ENCODE measurements around the gene SHISA4.
"Not testable (repeated sequence)": the region's sequence is repeated elsewhere in the genome, so short reads cannot be mapped to it uniquely, and the experiment has no call there.

DNA sequence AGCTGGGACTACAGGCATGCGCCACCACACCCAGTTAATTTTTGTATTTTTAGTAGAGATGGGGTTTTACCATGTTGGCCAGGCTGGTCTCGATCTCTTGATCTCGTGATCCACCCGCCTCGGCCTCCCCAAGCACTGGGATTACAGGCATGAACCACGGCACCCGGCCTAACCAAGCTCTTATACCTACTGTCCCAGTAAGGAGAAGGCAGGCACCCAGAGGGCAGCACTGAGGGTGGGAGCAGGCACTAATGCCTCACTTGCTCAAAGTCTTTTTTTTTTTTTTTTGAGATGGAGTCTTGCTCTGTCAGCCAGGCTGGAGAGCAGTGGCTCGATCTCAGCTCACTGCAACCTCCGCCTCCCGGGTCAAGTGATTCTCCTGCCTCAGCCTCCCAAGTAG, 51.6 kb downstream of the SHISA4 start:
- TF ChIP-seq EZH2 (IDR thresholded peaks at IDR 0.05; ENCODE audit: borderline replicate concordance, low read depth, low read length, severe bottlenecking); JUN (IDR thresholded peaks at IDR 0.05; ENCODE audit: borderline replicate concordance, insufficient read depth, insufficient read length, low read depth); MYC (IDR thresholded peaks at IDR 0.05; ENCODE audit: low read depth, low read length); POLR2A (IDR thresholded peaks at IDR 0.05; ENCODE audit: low read depth, low read length): not testable (repeated sequence)
- TF ChIP-seq, protein P1, sequence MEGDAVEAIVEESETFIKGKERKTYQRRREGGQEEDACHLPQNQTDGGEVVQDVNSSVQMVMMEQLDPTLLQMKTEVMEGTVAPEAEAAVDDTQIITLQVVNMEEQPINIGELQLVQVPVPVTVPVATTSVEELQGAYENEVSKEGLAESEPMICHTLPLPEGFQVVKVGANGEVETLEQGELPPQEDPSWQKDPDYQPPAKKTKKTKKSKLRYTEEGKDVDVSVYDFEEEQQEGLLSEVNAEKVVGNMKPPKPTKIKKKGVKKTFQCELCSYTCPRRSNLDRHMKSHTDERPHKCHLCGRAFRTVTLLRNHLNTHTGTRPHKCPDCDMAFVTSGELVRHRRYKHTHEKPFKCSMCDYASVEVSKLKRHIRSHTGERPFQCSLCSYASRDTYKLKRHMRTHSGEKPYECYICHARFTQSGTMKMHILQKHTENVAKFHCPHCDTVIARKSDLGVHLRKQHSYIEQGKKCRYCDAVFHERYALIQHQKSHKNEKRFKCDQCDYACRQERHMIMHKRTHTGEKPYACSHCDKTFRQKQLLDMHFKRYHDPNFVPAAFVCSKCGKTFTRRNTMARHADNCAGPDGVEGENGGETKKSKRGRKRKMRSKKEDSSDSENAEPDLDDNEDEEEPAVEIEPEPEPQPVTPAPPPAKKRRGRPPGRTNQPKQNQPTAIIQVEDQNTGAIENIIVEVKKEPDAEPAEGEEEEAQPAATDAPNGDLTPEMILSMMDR (IDR thresholded peaks at IDR 0.05; ENCODE audit: extremely low read depth in 1 of 2, insufficient read depth in 1 of 2, low read depth in 1 of 2, low read length in 2 of 2), result not testable (repeated sequence)
- TF ChIP-seq, protein P2, sequence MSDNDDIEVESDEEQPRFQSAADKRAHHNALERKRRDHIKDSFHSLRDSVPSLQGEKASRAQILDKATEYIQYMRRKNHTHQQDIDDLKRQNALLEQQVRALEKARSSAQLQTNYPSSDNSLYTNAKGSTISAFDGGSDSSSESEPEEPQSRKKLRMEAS (IDR thresholded peaks at IDR 0.05; ENCODE audit: insufficient read depth, insufficient read length), result not testable (repeated sequence)
